HG03159 (cell line): ENCODE results near the gene IFI27.
"Not testable (repeated sequence)": the region's sequence is repeated elsewhere in the genome, so short reads cannot be mapped to it uniquely, and the experiment has no call there.

ENCODE experiments used
- ATAC-seq: cut with Tn5 transposase; IDR thresholded peaks from one replicate; pipeline ENCODE4 v1.9.1; 2021; ENCODE audit warnings: mild to moderate bottlenecking, moderate library complexity; ENCODE audit not compliant: unreplicated experiment

IFI27 gene

GRCh38 chr14:94110552-94111181, at the start of gene IFI27:
TSS of gene IFI27 (plus strand) at chr14:94110736.
- ATAC-seq, result no peak

- no peak for ATAC-seq
Measured at GRCh38 chr14:94062344-94062940, 48.1 kb upstream of the IFI27 start.

- ATAC-seq, result no peak
Measured at GRCh38 chr14:94066089-94066676, 44.4 kb upstream of the IFI27 start.

GRCh38 chr14:94072076-94072475, 38.5 kb upstream of the IFI27 start:
- ATAC-seq, result not testable (repeated sequence)

GRCh38 chr14:94074534-94074933, 36.0 kb upstream of the IFI27 start:
- no peak for ATAC-seq

- ATAC-seq, result no peak
Measured at GRCh38 chr14:94075008-94075407, 35.5 kb upstream of the IFI27 start.

GRCh38 chr14:94077111-94077821, 33.3 kb upstream of the IFI27 start:
- ATAC-seq, result no peak

GRCh38 chr14:94077823-94078222, 32.7 kb upstream of the IFI27 start:
- no peak for ATAC-seq

GRCh38 chr14:94079891-94080620, 30.5 kb upstream of the IFI27 start:
- no peak for ATAC-seq

GRCh38 chr14:94080621-94081385, 29.7 kb upstream of the IFI27 start, which contains the start of the genes DDX24 and IFI27L1:
TSS of gene DDX24 (minus strand) at chr14:94081202. CDS start at chr14:94079742, 1,460 bp downstream.
TSS of gene IFI27L1 (plus strand) at chr14:94081310. CDS start at chr14:94096938, 15,628 bp downstream.
- peak; percentile 98 for ATAC-seq

- peak; percentile 31 for ATAC-seq
Measured at GRCh38 chr14:94081386-94081820, 29.1 kb upstream of the IFI27 start.

- no peak for ATAC-seq
Measured at GRCh38 chr14:94087891-94088290, 22.6 kb upstream of the IFI27 start.

GRCh38 chr14:94088516-94088915, 22.0 kb upstream of the IFI27 start:
- no peak for ATAC-seq

GRCh38 chr14:94089479-94089878, 21.1 kb upstream of the IFI27 start:
- ATAC-seq, result no peak

GRCh38 chr14:94093418-94093817, 17.1 kb upstream of the IFI27 start:
- ATAC-seq, result no peak

- no peak for ATAC-seq
Measured at GRCh38 chr14:94097091-94097490, 13.4 kb upstream of the IFI27 start.

- ATAC-seq, result no peak
Measured at GRCh38 chr14:94098326-94098992, 12.1 kb upstream of the IFI27 start.

GRCh38 chr14:94099006-94099405, 11.5 kb upstream of the IFI27 start:
- no peak for ATAC-seq

- ATAC-seq, result no peak
Measured at GRCh38 chr14:94100847-94101246, 9.7 kb upstream of the IFI27 start.

- ATAC-seq, result no peak
Measured at GRCh38 chr14:94101748-94102147, 8.8 kb upstream of the IFI27 start.
